H1 (cell line): ENCODE results near the gene PRSS22. TPM values are rescaled to one million over a fixed set of nuclear protein-coding genes. Genes with fewer than 3 reads are reported as not detected.

Experiments used
- CTCF ChIA-PET: fragments of 300-600 bp; sonication (Branson Sonifier 250); formaldehyde crosslinking; loops from one replicate; lab custom pipeline; 2021; ENCODE audit not compliant: partially characterized antibody; lab: Charles Lee
- POLR2A ChIA-PET: fragments of 300-600 bp; sonication (Branson Sonifier 250); formaldehyde crosslinking; loops from one replicate; lab custom pipeline; 2021; ENCODE audit warnings: inconsistent platforms; ENCODE audit not compliant: partially characterized antibody; lab: Charles Lee
- DNase-seq, 2 experiments: peaks; one replicate each; pipeline versions ENCODE4 v3.0.0 to v3.0.0-alpha.2; 2010 to 2022; ENCODE audit warnings: low spot score in 2 of 2, low read depth in 1 of 2, mixed read lengths in 1 of 2
- FAIRE-seq: peaks from 2 replicates; lab custom pipeline; 2011; peaks lifted over from hg19 to GRCh38; lab: Jason Lieb, UNC
- H2AFZ ChIP-seq: 2 replicates; pipeline ENCODE4 v1.8.1; 2012; ENCODE audit warnings: low read length, inconsistent platforms
- H2AK5ac ChIP-seq: 2 replicates; pipeline ENCODE4 v1.6.1; 2013; ENCODE audit warnings: low read depth, low read length
- H2BK120ac ChIP-seq: replicated peaks from 2 replicates; pipeline ENCODE3; 2013; ENCODE audit warnings: low read depth, low read length, inconsistent platforms
- H2BK12ac ChIP-seq: 2 replicates; pipeline ENCODE4 v1.6.1; 2013; ENCODE audit warnings: low read depth, low read length
- H2BK15ac ChIP-seq: 2 replicates; pipeline ENCODE4 v1.6.1; 2013; ENCODE audit warnings: low read length
- H2BK20ac ChIP-seq: 2 replicates; pipeline ENCODE4 v1.6.1; 2013; ENCODE audit warnings: low read length
- H2BK5ac ChIP-seq: 2 replicates; pipeline ENCODE4 v1.6.1; 2013; ENCODE audit warnings: low read depth, low read length
- H3K14ac ChIP-seq: 2 replicates; pipeline ENCODE4 v1.6.1; 2013; ENCODE audit warnings: inconsistent platforms; ENCODE audit not compliant: insufficient read length
- H3K18ac ChIP-seq: 2 replicates; pipeline ENCODE4 v1.6.1; 2013; ENCODE audit warnings: low read length; ENCODE audit errors: extremely low read depth
- H3K23ac ChIP-seq: 2 replicates; pipeline ENCODE4 v1.6.1; 2013; ENCODE audit warnings: inconsistent platforms; ENCODE audit not compliant: insufficient read length
- H3K23me2 ChIP-seq: 2 replicates; pipeline ENCODE4 v1.6.1; 2013; ENCODE audit warnings: low read depth, low read length
- H3K27ac ChIP-seq: 2 replicates; pipeline ENCODE4 v1.6.1; 2011; ENCODE audit warnings: low read depth, low read length, inconsistent platforms
- H3K27me3 ChIP-seq, 4 experiments: replicated peaks in 1 of 4; 1 replicate in 1 of 4; 2 replicates in 3 of 4; pipeline versions ENCODE4 v1.6.1 to v1.8.1; 2011 to 2013; ENCODE audit warnings: low read length in 3 of 4, mild to moderate bottlenecking in 3 of 4, inconsistent platforms in 2 of 4, mixed read lengths in 2 of 4, moderate library complexity in 1 of 4; ENCODE audit not compliant: control insufficient read depth in 3 of 4, insufficient read depth in 3 of 4; ENCODE audit errors: extremely low read depth in 1 of 4
- H3K36me3 ChIP-seq, 4 experiments: 2 replicates each; pipeline versions ENCODE4 v1.6.1 to v1.8.1; 2011 to 2013; ENCODE audit warnings: mild to moderate bottlenecking in 4 of 4, low read length in 3 of 4, moderate library complexity in 2 of 4, control low read depth in 1 of 4, inconsistent platforms in 1 of 4; ENCODE audit not compliant: insufficient read depth in 4 of 4, control insufficient read depth in 2 of 4
- H3K4ac ChIP-seq: replicated peaks from 2 replicates; pipeline ENCODE3; 2013; ENCODE audit warnings: low read length, low read depth, mixed read lengths, inconsistent platforms; ENCODE audit not compliant: insufficient read length
- H3K4me1 ChIP-seq, 4 experiments: replicated peaks in 1 of 4; 1 replicate in 1 of 4; 2 replicates in 3 of 4; pipeline versions ENCODE4 v1.6.1 to v1.8.1; 2011 to 2013; ENCODE audit warnings: low read length in 3 of 4, inconsistent platforms in 2 of 4, mixed read lengths in 1 of 4; ENCODE audit not compliant: insufficient read depth in 4 of 4, control insufficient read depth in 3 of 4
- H3K4me2 ChIP-seq, 2 experiments: 2 replicates each; pipeline versions ENCODE4 v1.6.1 to v1.8.1; 2011 to 2013; ENCODE audit warnings: low read depth in 2 of 2, low read length in 2 of 2, control low read depth in 1 of 2, inconsistent platforms in 1 of 2, mild to moderate bottlenecking in 1 of 2; ENCODE audit not compliant: insufficient read depth in 1 of 2
- H3K4me3 ChIP-seq, 4 experiments: fragments of 200-600, 300-600 bp in 1 of 4; sonication (generic), shearing (Covaris generic), sonication (Bioruptor Twin) in 1 of 4; 2 replicates each; pipeline versions ENCODE4 v1.5.1 to v1.8.1; 2011 to 2016; ENCODE audit warnings: low read length in 4 of 4, low read depth in 3 of 4, control low read depth in 2 of 4, inconsistent platforms in 2 of 4, mild to moderate bottlenecking in 2 of 4, mixed read lengths in 1 of 4, moderate library complexity in 1 of 4; ENCODE audit not compliant: insufficient read depth in 2 of 4; ENCODE audit errors: extremely low read depth in 1 of 4
- H3K56ac ChIP-seq: replicated peaks from 2 replicates; pipeline ENCODE3; 2013; ENCODE audit warnings: low read depth, mild to moderate bottlenecking, mixed read lengths, low read length, inconsistent platforms; ENCODE audit not compliant: insufficient read length
- H3K79me1 ChIP-seq: 2 replicates; pipeline ENCODE4 v1.6.1; 2013; ENCODE audit warnings: low read depth, low read length, control low read depth
- H3K79me2 ChIP-seq, 2 experiments: 2 replicates each; pipeline versions ENCODE4 v1.6.1 to v1.8.1; 2012 to 2013; ENCODE audit warnings: low read length in 2 of 2, mild to moderate bottlenecking in 2 of 2, inconsistent platforms in 1 of 2; ENCODE audit not compliant: insufficient read depth in 2 of 2, control insufficient read depth in 1 of 2
- H3K9ac ChIP-seq, 4 experiments: replicated peaks in 1 of 4; 1 replicate in 1 of 4; 2 replicates in 3 of 4; pipeline versions ENCODE4 v1.6.1 to v1.8.1; 2011 to 2013; ENCODE audit warnings: low read depth in 3 of 4, low read length in 3 of 4, control low read depth in 2 of 4, mild to moderate bottlenecking in 2 of 4, moderate library complexity in 2 of 4, inconsistent platforms in 1 of 4; ENCODE audit errors: extremely low read depth in 1 of 4
- H3K9me3 ChIP-seq, 2 experiments: 2 replicates each; pipeline versions ENCODE4 v1.6.1 to v1.8.1; 2012 to 2013; ENCODE audit warnings: mild to moderate bottlenecking in 2 of 2, moderate library complexity in 2 of 2, control low read depth in 1 of 2, inconsistent platforms in 1 of 2, low read depth in 1 of 2, low read length in 1 of 2, mixed read lengths in 1 of 2; ENCODE audit not compliant: insufficient read depth in 2 of 2
- H4K20me1 ChIP-seq, 2 experiments: replicated peaks in 1 of 2; 2 replicates each; pipeline versions ENCODE3 to v1.8.1; 2011 to 2013; ENCODE audit warnings: inconsistent platforms in 2 of 2, low read length in 2 of 2, mild to moderate bottlenecking in 1 of 2; ENCODE audit not compliant: insufficient read depth in 2 of 2, control insufficient read depth in 1 of 2
- H4K5ac ChIP-seq: 2 replicates; pipeline ENCODE4 v1.6.1; 2013; ENCODE audit warnings: low read length, low read depth, mixed read lengths, inconsistent platforms; ENCODE audit not compliant: insufficient read length
- H4K8ac ChIP-seq: 2 replicates; pipeline ENCODE4 v1.8.0; 2013; ENCODE audit warnings: mild to moderate bottlenecking, moderate library complexity, low read length, inconsistent platforms; ENCODE audit not compliant: insufficient read depth; ENCODE audit errors: extremely low read depth
- H4K91ac ChIP-seq: replicated peaks from 2 replicates; pipeline ENCODE3; 2013; ENCODE audit warnings: low read length, mixed read lengths, inconsistent platforms; ENCODE audit not compliant: insufficient read length
- ASH2L ChIP-seq: fragments of 200-600, 300-600 bp; sonication (generic); IDR thresholded peaks from one replicate; pipeline ENCODE4 v1.7.1; 2017; ENCODE audit warnings: low read length
- BCL11A ChIP-seq, 2 experiments: IDR thresholded peaks; one replicate each; pipeline ENCODE4 v1.6.1; 2011; ENCODE audit warnings: low read depth in 2 of 2, low read length in 2 of 2, mild to moderate bottlenecking in 2 of 2
- BRCA1 ChIP-seq: IDR thresholded peaks from 2 replicates; pipeline ENCODE4 v1.6.1; 2012; ENCODE audit warnings: low read depth, low read length, improper control_type of control experiment
- CEBPB ChIP-seq: IDR thresholded peaks from 2 replicates; pipeline ENCODE4 v1.6.1; 2012; ENCODE audit warnings: low read depth, low read length
- CHD2 ChIP-seq: IDR thresholded peaks from 2 replicates; pipeline ENCODE4 v1.6.1; 2012; ENCODE audit warnings: low read length, improper control_type of control experiment
- PHF8 ChIP-seq: fragments of 200-600 bp; sonication (generic); conservative IDR thresholded peaks from 2 replicates; pipeline ENCODE4 v1.7.1; 2012; ENCODE audit warnings: low read depth, mild to moderate bottlenecking, inconsistent platforms, low read length, moderate library complexity
- POLR2A ChIP-seq, 2 experiments: IDR thresholded peaks; 1 replicate in 1 of 2; 2 replicates in 1 of 2; pipeline ENCODE4 v1.6.1; 2011; ENCODE audit warnings: low read depth in 2 of 2, low read length in 2 of 2, mild to moderate bottlenecking in 2 of 2; ENCODE audit errors: control extremely low read depth in 1 of 2
- RAD21 ChIP-seq, 2 experiments: IDR thresholded peaks in 1 of 2; conservative IDR thresholded peaks in 1 of 2; 2 replicates each; pipeline ENCODE4 v1.6.1; 2011; ENCODE audit warnings: low read depth in 2 of 2, low read length in 2 of 2, improper control_type of control experiment in 1 of 2, inconsistent platforms in 1 of 2, mild to moderate bottlenecking in 1 of 2, moderate library complexity in 1 of 2
- SAP30 ChIP-seq: fragments of 300-600 bp; sonication (generic); IDR thresholded peaks from 2 replicates; pipeline ENCODE4 v1.7.1; 2012; ENCODE audit warnings: low read length, moderate library complexity, mild to moderate bottlenecking, inconsistent platforms; ENCODE audit not compliant: insufficient read depth, insufficient replicate concordance
- SP1 ChIP-seq: IDR thresholded peaks from 2 replicates; pipeline ENCODE4 v1.6.1; 2011; ENCODE audit warnings: low read depth, low read length
- ZNF274 ChIP-seq: IDR thresholded peaks from 2 replicates; pipeline ENCODE4 v1.7.0; 2012; ENCODE audit warnings: low read length, borderline replicate concordance; ENCODE audit errors: extremely low read depth
- WGBS, 2 experiments: shearing (Covaris generic) in 1 of 2; methylation state at CpG; one replicate each; pipeline versions ENCODE4 v1.1.6 to v1.1.7; 2013 to 2015; ENCODE audit warnings: low lambda C conversion rate in 2 of 2, mixed read lengths in 2 of 2, inconsistent platforms in 1 of 2, low coverage in 1 of 2, missing lambda C conversion rate in 1 of 2; ENCODE audit not compliant: insufficient replicate concordance in 2 of 2, insufficient coverage in 1 of 2, insufficient read length in 1 of 2; ENCODE audit errors: extremely low coverage in 1 of 2, missing lambda C conversion rate in 1 of 2; 5-methylcytosine and 5-hydroxymethylcytosine counted together
- polyA plus RNA-seq, 7 experiments: library from polyadenylated mRNA; depleted of rRNA in 3 of 7; stranded (reverse) in 5 of 7; unstranded in 2 of 7; fragments of >200 nt in 5 of 7; fragments of 200-250 nt in 2 of 7; gene quantifications; 1 replicate in 5 of 7; 2 replicates in 1 of 7; 4 replicates in 1 of 7; pipeline versions ENCODE4 v1.2.1 to v1.2.3, GENCODE V29; 2011 to 2013; ENCODE audit warnings: missing spikeins in 2 of 7, mixed read lengths in 2 of 7
- total RNA-seq: library from RNA; stranded (reverse); fragmentation: NEBNext Ultra II Directional; extraction: Animal tissue kit (Norgen Biotek cat#: 25700); gene quantifications from 2 replicates; pipeline ENCODE4 v1.2.1, GENCODE V29; 2021

The PRSS22 gene
- total and polyA plus RNA-seq, 2 of the 8 experiments (the other 6 are each of a cell fraction or from before 2014, with no cell fraction given) = 4.0 to 4.4 TPM

GRCh38 chr16:2841606-2842339, 16.2 kb downstream of the PRSS22 start:
- H2AFZ ChIP-seq = no peak overlapping the region
- no peak overlapping the region for H3K23ac ChIP-seq
- H3K36me3 ChIP-seq = no peaks in the 10 kb centered on the region
- no peaks in the 10 kb centered on the region for H3K79me1 ChIP-seq
- no peak overlapping the region for H3K9ac ChIP-seq
- CTCF ChIA-PET = interaction anchor here (0.6 to 4.9 kb wide), 17 partner anchors 9 to 123 kb away, joined by 3 to 49 read pairs (median 4); partner anchors contain the start of gene PRSS22
- no peak overlapping the region for H2BK5ac ChIP-seq
- H3K4ac ChIP-seq = no peak overlapping the region
- no peak overlapping the region for H2BK120ac ChIP-seq
- peaks cover 0 to 3% (median 2%) of the 10 kb centered on the region in 4 experiments; a peak in 3 of 7 replicates for H3K4me1 ChIP-seq
- H2AK5ac ChIP-seq = no peak overlapping the region
- H3K79me2 ChIP-seq = no peaks in the 10 kb centered on the region
- H4K20me1 ChIP-seq = peaks cover 0 to 2% of the 10 kb centered on the region in 2 experiments
- H2BK15ac ChIP-seq = no peak overlapping the region
- H2BK20ac ChIP-seq = no peak overlapping the region
- no peaks in the 10 kb centered on the region for H3K9me3 ChIP-seq
- TF ChIP-seq RAD21 (IDR thresholded peaks at IDR 0.05 in 1 of 2, conservative IDR thresholded peaks at IDR 0.05 in 1 of 2; ENCODE audit: low read depth in 2 of 2, low read length in 2 of 2) (no peak), POLR2A (IDR thresholded peaks at IDR 0.05; ENCODE audit: control extremely low read depth in 1 of 2, low read depth in 2 of 2, low read length in 2 of 2) (no peak), ZNF274 (no peak), SAP30 (no peak), ASH2L (no peak), BRCA1 (no peak), CHD2 (no peak), PHF8 (no peak), BCL11A (IDR thresholded peaks at IDR 0.05; ENCODE audit: low read depth in 2 of 2, low read length in 2 of 2) (no peak), CEBPB (no peak), SP1 (no peak)
- FAIRE-seq (no peak), DNase-seq (no peak)
- peaks cover 9% of the 10 kb centered on the region; the same call in 1 of the 2 replicates for H3K23me2 ChIP-seq
- H3K4me2 ChIP-seq = 0 out of 4 replicates have a peak overlapping the region, but pooled peaks of 1 of the 2 experiments have one; percentile 15
- H4K5ac ChIP-seq = no peak overlapping the region
- WGBS, 2 experiments = 82% methylated on average over 16 of the region's 18 CpGs; no CpG with 5 or more reads in 1 of the 2 experiments
- H3K27me3 ChIP-seq = peaks cover 0 to 6% (median 3%) of the 10 kb centered on the region in 4 experiments; a peak in 4 of 7 replicates
- POLR2A ChIA-PET = interaction anchor here (0.6 to 1.3 kb wide), 3 partner anchors 12 to 75 kb away, joined by 3 read pairs; no protein-coding TSS in a partner anchor
- peak overlapping the region in 1 of 4 experiments; percentile 39; a peak in 1 of 8 replicates for H3K4me3 ChIP-seq
- H3K18ac ChIP-seq = no peak overlapping the region
- H3K56ac ChIP-seq = no peak overlapping the region
- H3K27ac ChIP-seq = no peak overlapping the region
- no peak overlapping the region for H3K14ac ChIP-seq
- no peak overlapping the region for H2BK12ac ChIP-seq
- no peak overlapping the region for H4K8ac ChIP-seq
- no peak overlapping the region for H4K91ac ChIP-seq
